Cardiac fibroblast (primary cell): ENCODE results near the gene PSMA5.
A peak's percentile ranks its signal among the peaks of the same experiment; 100 is the strongest.

Source experiments
- DNase-seq, 2 donors: peaks; one replicate each; pipeline versions ENCODE4 v3.0.0 to v3.0.0-alpha.2; 2010; ENCODE audit warnings: low read depth in 2 of 2
- H3K4me3 ChIP-seq, 2 donors: replicated peaks in 1 of 2; 1 replicate in 1 of 2; 2 replicates in 1 of 2; pipeline ENCODE4 v1.5.1; 2011; ENCODE audit warnings: low read depth in 2 of 2, low read length in 2 of 2, mild to moderate bottlenecking in 2 of 2, moderate library complexity in 1 of 2
- TF ChIP-seq, protein P1 (sequence below): IDR thresholded peaks from one replicate; pipeline ENCODE4 v1.5.1; 2011; ENCODE audit warnings: low read depth, mild to moderate bottlenecking, low read length, inconsistent platforms

Gene PSMA5

DNA sequence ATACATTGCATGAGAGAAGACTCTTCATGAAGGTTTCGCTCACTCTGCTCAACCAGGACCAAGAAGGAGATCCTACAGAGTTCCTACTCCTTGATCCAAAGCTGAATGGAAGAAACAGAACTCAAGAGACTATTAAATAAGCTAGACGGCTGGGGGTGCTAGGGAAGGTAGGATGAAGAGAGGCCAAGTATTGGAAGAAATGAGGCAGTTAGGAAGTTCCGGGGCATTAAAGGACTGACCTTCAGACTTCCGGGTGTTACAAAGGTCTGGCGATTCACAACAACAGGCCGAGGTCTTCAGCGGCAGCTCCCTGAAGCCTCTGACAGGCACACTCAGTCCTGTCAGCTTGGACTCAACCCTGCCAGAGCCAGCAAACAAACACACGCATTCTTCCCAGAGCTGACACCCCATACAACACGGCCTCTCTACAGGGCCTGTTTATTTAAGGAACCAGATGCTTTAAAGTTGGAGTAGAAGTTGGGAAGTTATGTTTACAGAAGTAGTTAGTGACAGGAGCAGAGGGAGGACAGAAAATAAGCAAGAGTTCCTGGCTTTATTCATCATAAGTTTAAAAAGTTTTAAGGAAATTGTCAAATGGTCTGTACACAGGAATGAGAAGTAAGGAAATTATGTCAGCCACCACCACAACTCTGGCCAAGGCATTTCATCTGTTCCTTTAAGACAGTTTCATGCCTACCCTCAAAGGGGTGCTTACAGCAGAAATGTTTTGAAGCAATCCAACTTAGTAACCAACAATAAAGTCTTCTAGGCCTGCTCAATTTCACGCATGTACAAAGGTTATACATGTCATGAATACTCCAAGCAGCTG, 33.2 kb downstream of the PSMA5 start:
- peak; percentile 64 to 76 for DNase-seq
- TF ChIP-seq, protein P1, sequence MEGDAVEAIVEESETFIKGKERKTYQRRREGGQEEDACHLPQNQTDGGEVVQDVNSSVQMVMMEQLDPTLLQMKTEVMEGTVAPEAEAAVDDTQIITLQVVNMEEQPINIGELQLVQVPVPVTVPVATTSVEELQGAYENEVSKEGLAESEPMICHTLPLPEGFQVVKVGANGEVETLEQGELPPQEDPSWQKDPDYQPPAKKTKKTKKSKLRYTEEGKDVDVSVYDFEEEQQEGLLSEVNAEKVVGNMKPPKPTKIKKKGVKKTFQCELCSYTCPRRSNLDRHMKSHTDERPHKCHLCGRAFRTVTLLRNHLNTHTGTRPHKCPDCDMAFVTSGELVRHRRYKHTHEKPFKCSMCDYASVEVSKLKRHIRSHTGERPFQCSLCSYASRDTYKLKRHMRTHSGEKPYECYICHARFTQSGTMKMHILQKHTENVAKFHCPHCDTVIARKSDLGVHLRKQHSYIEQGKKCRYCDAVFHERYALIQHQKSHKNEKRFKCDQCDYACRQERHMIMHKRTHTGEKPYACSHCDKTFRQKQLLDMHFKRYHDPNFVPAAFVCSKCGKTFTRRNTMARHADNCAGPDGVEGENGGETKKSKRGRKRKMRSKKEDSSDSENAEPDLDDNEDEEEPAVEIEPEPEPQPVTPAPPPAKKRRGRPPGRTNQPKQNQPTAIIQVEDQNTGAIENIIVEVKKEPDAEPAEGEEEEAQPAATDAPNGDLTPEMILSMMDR = no peak
- H3K4me3 ChIP-seq = peak overlapping the region in 1 of 2 donors; percentile 11

DNA sequence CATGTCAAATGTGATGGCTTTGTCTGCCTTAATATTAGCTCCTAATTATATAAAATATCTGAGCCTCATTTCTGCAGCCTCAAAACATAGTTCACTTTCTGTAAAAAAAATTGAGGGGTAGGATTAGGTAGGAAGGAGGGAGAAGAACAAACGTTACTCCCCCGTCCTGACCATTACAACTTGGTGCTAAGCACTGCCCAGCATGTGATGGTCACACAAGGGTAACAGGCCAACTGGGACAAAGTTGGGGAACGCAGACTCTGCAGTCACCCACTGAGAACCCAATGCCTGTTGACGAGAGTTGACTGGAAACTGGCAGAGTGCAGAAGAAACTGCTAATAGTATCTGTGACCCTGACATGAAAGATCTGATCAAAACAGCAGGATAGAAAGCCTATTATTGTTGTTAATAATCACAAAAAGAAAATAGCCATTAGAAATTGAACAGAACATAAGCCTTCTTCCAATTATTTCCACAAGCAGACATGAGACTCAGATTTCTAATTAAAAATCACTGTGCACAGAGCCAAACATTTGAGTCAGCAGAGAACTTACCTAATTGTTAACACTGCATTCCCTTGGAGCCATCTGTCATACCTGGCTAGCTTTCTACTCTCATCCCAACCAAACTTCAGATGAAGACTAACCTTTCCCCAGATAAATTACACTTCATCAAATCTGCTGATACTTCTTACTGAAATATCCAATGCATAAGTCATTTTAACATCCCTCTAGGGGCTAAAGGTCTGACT, 34.0 kb downstream of the PSMA5 start:
- DNase-seq = no peak
- peak overlapping the region in 1 of 2 donors; percentile 11 for H3K4me3 ChIP-seq
- TF ChIP-seq, protein P1 = no peak

DNA sequence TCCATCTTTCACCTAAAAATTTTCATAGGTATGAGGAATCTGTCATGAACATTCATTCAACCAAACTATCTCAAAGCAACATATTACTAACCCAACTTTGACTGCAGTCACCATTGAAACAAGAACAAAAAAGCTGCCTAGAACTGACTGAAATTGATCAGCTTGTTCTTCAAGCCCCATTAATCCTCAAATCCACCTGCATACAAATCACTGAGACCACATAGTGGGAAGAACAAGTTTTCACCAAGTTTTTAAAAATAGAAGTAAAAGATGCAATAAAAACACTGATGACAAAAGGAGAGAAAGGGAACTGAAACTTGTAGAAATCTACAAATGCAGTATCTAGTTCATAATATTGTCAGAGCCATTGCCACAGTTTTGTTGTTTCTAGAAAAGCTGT, 34.6 kb downstream of the PSMA5 start:
- DNase-seq = no peak
- no peak overlapping the region for H3K4me3 ChIP-seq
- TF ChIP-seq, protein P1 = no peak

DNA sequence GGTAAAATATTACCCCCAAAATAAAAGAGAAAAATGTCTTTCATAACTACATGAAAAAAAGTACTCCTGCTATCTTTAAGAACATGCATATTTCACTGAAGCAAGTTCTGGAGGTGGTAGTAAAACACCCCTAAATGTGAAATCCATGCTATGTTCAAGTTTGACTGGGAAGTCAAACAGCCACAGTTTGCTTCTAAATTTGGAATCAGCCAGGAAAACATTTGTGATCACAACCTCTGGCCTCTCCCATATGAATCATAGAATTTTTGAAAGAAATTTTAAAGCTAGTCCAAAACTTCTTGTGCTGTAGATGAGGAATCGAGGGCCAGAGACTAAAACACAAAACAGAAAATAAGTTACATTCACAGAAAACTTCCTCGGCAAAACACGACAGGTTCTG, 35.1 kb downstream of the PSMA5 start:
- H3K4me3 ChIP-seq = no peak overlapping the region
- peak; percentile 61 to 73 for DNase-seq
- TF ChIP-seq, protein P1 = no peak

DNA sequence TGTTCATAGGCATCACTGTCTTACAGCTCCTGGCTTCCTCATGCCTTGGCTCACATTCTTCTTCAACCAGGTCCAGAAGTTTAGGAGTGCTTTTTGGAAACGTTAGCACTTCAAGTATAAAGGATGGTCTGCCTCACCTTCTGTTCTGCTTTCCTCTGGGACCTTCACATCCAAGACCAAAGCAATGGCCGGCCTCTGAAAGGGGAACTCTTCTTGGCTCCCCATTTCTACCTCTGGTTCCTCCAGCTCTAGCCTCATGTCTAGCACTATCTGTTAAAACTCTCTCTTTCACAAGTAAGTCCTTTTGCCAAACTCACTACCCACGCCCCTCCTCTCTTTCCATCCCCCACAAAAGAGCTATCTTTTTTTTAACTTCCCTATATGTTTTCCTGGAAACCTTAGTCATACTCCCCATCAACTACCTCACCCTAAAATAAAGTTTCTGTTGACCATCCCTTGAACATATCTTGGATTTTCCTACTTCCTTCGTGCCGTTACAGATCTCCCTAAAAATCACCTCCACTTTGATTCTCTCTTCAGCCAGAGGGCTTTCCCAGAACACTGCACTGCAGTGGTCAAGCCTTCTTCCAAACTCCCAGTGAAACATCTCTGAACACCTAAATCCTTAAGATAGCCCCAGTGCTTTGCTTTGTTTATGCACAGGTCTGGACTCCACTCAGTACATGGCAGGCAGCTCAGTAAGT, 36.5 kb downstream of the PSMA5 start:
- H3K4me3 ChIP-seq = no peak overlapping the region
- DNase-seq = no peak
- TF ChIP-seq, protein P1 = no peak

DNA sequence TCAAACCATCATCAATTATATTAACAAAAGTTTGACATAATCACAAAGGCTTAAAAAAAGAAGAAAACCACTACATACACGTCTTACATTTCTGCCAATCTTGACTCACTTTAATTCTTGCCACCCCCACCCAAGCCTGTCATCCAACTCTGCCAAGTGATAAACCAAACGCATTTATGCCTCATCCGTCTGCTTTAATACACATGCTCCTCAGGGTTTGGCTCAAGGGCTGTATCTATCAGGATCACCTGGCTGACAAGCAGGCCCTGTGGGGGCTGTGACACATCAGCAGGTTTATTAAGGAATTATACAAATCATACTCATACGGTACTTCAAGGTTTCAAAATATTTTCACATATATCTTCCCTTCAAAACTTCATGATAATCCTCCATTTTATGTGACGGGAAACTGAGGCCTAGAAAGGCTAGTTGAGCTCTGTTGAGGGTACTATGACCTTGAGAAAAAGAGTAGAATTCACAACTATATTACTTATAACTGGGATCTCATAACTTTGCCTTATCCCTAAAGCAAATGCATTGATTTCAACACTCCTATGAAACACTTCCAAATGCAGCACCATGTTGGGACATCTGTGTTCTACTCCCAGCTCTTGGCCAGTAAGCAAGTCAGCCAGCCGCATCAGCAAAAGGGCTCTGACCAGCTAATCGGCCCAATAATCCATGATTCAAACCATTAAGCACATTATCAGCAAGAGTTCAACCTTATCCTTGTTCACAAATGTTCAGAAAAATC, 37.2 kb downstream of the PSMA5 start:
- TF ChIP-seq, protein P1 = no peak
- no peak overlapping the region for H3K4me3 ChIP-seq
- peak in 1 of 2 donors; percentile 40 for DNase-seq
